ENCODE measurements around the gene ELP1.
"Not testable (repeated sequence)": the region's sequence is repeated elsewhere in the genome, so short reads cannot be mapped to it uniquely, and the experiment has no call there.

ELP1 gene

GRCh38 chr9:108933718-108934322 lies at the start of gene ELP1:
Gene ELP1, minus strand, starts transcription at chr9:108934124. Its CDS starts 2,978 bp downstream, at chr9:108931146.
- Mint-ChIP-seq H3K27me3 (ENCODE audit: low read depth) (no peaks in the 10 kb centered on the region), H3K4me3 (peak within 1 kb of the TSS; percentile 93 to 97 (median 95)), H3K27ac (peak within 1 kb of the TSS; percentile 97 to 99 (median 98)), H3K9me3 (no peaks in the 10 kb centered on the region), H3K4me1 (peaks cover 31% of the 10 kb centered on the region), H3K36me3 (ENCODE audit: low read depth) (peaks cover 12% of the 10 kb centered on the region)
- peak in 2 of 3 experiments; percentile 16 to 30 for TF ChIP-seq CTCF (IDR thresholded peaks at IDR 0.05; ENCODE audit: unreplicated experiment in 3 of 3)

GRCh38 chr9:108980893-108981292 lies 47.0 kb upstream of the ELP1 start:
- Mint-ChIP-seq H3K27ac (no peak overlapping the region), H3K4me3 (no peak overlapping the region), H3K36me3 (ENCODE audit: low read depth) (peaks cover 40% of the 10 kb centered on the region), H3K4me1 (peaks cover 17% of the 10 kb centered on the region), H3K27me3 (ENCODE audit: low read depth) (no peaks in the 10 kb centered on the region), H3K9me3 (no peaks in the 10 kb centered on the region)
- TF ChIP-seq CTCF (IDR thresholded peaks at IDR 0.05; ENCODE audit: unreplicated experiment in 3 of 3) = no peak

GRCh38 chr9:108978205-108978604 lies 44.3 kb upstream of the ELP1 start:
- TF ChIP-seq CTCF (IDR thresholded peaks at IDR 0.05; ENCODE audit: unreplicated experiment in 3 of 3) = no peak
- H3K9me3 Mint-ChIP-seq = no peaks in the 10 kb centered on the region
- no peaks in the 10 kb centered on the region for H3K27me3 Mint-ChIP-seq (ENCODE audit: low read depth)
- H3K36me3 Mint-ChIP-seq (ENCODE audit: low read depth) = peaks cover 38% of the 10 kb centered on the region
- no peak overlapping the region for H3K4me3 Mint-ChIP-seq
- peaks cover 30% of the 10 kb centered on the region for H3K4me1 Mint-ChIP-seq
- peak overlapping the region; percentile 24 to 57 (median 31) for H3K27ac Mint-ChIP-seq

- Mint-ChIP-seq H3K4me3 (no peak overlapping the region), H3K36me3 (ENCODE audit: low read depth) (peaks cover 44% of the 10 kb centered on the region), H3K27ac (peak overlapping the region; percentile 35 to 82 (median 37)), H3K4me1 (peaks cover 42% of the 10 kb centered on the region), H3K27me3 (ENCODE audit: low read depth) (no peaks in the 10 kb centered on the region), H3K9me3 (peaks cover 2% of the 10 kb centered on the region)
- TF ChIP-seq CTCF (IDR thresholded peaks at IDR 0.05; ENCODE audit: unreplicated experiment in 3 of 3) = no peak
These were observed 40.0 kb upstream of the ELP1 start for GRCh38 chr9:108973895-108974294.

GRCh38 chr9:108972626-108973209 lies 38.8 kb upstream of the ELP1 start:
- Mint-ChIP-seq H3K9me3 (peaks cover 2% of the 10 kb centered on the region), H3K4me3 (no peak overlapping the region), H3K4me1 (peaks cover 38% of the 10 kb centered on the region), H3K36me3 (ENCODE audit: low read depth) (peaks cover 39% of the 10 kb centered on the region), H3K27ac (peak overlapping the region; percentile 41 to 72 (median 72)), H3K27me3 (ENCODE audit: low read depth) (no peaks in the 10 kb centered on the region)
- TF ChIP-seq CTCF (IDR thresholded peaks at IDR 0.05; ENCODE audit: unreplicated experiment in 3 of 3) = no peak

- no peak overlapping the region for H3K4me3 Mint-ChIP-seq
- H3K27ac Mint-ChIP-seq = peak overlapping the region; percentile 41 to 72 (median 72)
- TF ChIP-seq CTCF (IDR thresholded peaks at IDR 0.05; ENCODE audit: unreplicated experiment in 3 of 3) = no peak
- peaks cover 38% of the 10 kb centered on the region for H3K36me3 Mint-ChIP-seq (ENCODE audit: low read depth)
- H3K4me1 Mint-ChIP-seq = peaks cover 34% of the 10 kb centered on the region
- H3K27me3 Mint-ChIP-seq (ENCODE audit: low read depth) = no peaks in the 10 kb centered on the region
- peaks cover 2% of the 10 kb centered on the region for H3K9me3 Mint-ChIP-seq
These were observed 38.3 kb upstream of the ELP1 start for GRCh38 chr9:108972186-108972585.

- not testable (repeated sequence) for H3K27me3 Mint-ChIP-seq (ENCODE audit: low read depth); H3K27ac Mint-ChIP-seq
These were observed 37.5 kb upstream of the ELP1 start for GRCh38 chr9:108971392-108971791.

More at GRCh38 chr9:108971392-108971791, 37.5 kb upstream of the ELP1 start:
- not testable (repeated sequence) for H3K4me3 Mint-ChIP-seq, H3K9me3 Mint-ChIP-seq
- Mint-ChIP-seq H3K4me1 (peaks cover 34% of the 10 kb centered on the region), H3K36me3 (ENCODE audit: low read depth) (peaks cover 38% of the 10 kb centered on the region)

Data from nephron (organoid).